ENCODE results near the gene LTBP1.

GRCh38 chr2:33077311-33077710 is 130.6 kb downstream of the LTBP1 start:
- TF ChIP-seq CTCF (IDR thresholded peaks at IDR 0.05; ENCODE audit: insufficient read depth, low read depth, low read length) = no peak
- no peak for TF ChIP-seq EZH2 (IDR thresholded peaks at IDR 0.05; ENCODE audit: insufficient read depth, low read length)

All from astrocyte (in vitro differentiated cells and primary cell).